ENCODE measurements around the gene CCDC191. TPM values are rescaled to one million over a fixed set of nuclear protein-coding genes. Genes with fewer than 3 reads are reported as not detected.
A peak's percentile ranks its signal among the peaks of the same experiment; 100 is the strongest.

CCDC191 gene
- total RNA-seq, 4 donors from 2014 or later = 3.3 to 25.6 (median 7.4) TPM

- TF ChIP-seq CTCF (IDR thresholded peaks at IDR 0.05) (peak in 2 of 6 experiments; percentile 9 to 16), POLR2A (IDR thresholded peaks at IDR 0.05) (no peak)
- H3K4me3 ChIP-seq = peak within 1 kb of the TSS; percentile 65 to 87 (median 86)
- H3K27ac ChIP-seq = peak within 1 kb of the TSS; percentile 57 to 84 (median 65)
- peaks cover 0 to 6% (median 0%) of the 10 kb centered on the region in 4 donors for H3K4me1 ChIP-seq
- DNase-seq = peak; percentile 53 to 94 (median 89)
- H3K36me3 ChIP-seq = peaks cover 0 to 10% (median 0%) of the 10 kb centered on the region in 3 donors
- H3K27me3 ChIP-seq = no peaks in the 10 kb centered on the region
- no peaks in the 10 kb centered on the region for H3K9me3 ChIP-seq
Observed at GRCh38 chr3:113947372-113948014, 108.8 kb downstream of the CCDC191 start, which contains the start of gene ZDHHC23. Gene ZDHHC23, plus strand, starts transcription at chr3:113948013. Its CDS starts 790 bp downstream, at chr3:113948803.

GRCh38 chr3:113946831-113947230 lies 109.5 kb downstream of the CCDC191 start:
- H3K27me3 ChIP-seq = no peaks in the 10 kb centered on the region
- H3K36me3 ChIP-seq = peaks cover 0 to 6% (median 0%) of the 10 kb centered on the region in 3 donors
- TF ChIP-seq CTCF (IDR thresholded peaks at IDR 0.05) (no peak), POLR2A (IDR thresholded peaks at IDR 0.05) (no peak)
- H3K4me3 ChIP-seq = peak overlapping the region in 2 of 4 donors; percentile 86 to 87
- no peak for DNase-seq
- peaks cover 0 to 6% (median 0%) of the 10 kb centered on the region in 4 donors for H3K4me1 ChIP-seq
- peak overlapping the region in 1 of 4 donors; percentile 57 for H3K27ac ChIP-seq
- H3K9me3 ChIP-seq = no peaks in the 10 kb centered on the region

- no peak for DNase-seq
- H3K36me3 ChIP-seq = peaks cover 0 to 7% (median 0%) of the 10 kb centered on the region in 3 donors
- no peaks in the 10 kb centered on the region for H3K27me3 ChIP-seq
- H3K27ac ChIP-seq = no peak overlapping the region
- H3K9me3 ChIP-seq = peaks cover 0 to 10% (median 3%) of the 10 kb centered on the region in 4 donors
- H3K4me1 ChIP-seq = no peaks in the 10 kb centered on the region
- TF ChIP-seq POLR2A (IDR thresholded peaks at IDR 0.05) = no peak
- TF ChIP-seq CTCF (IDR thresholded peaks at IDR 0.05) = no peak
- H3K4me3 ChIP-seq = no peak overlapping the region
Observed at GRCh38 chr3:113927556-113927955, 128.8 kb downstream of the CCDC191 start.

- TF ChIP-seq POLR2A (IDR thresholded peaks at IDR 0.05) = no peak
- TF ChIP-seq CTCF (IDR thresholded peaks at IDR 0.05) = no peak
- DNase-seq = no peak
- Histone ChIP-seq H3K4me1 (no peaks in the 10 kb centered on the region), H3K4me3 (no peak overlapping the region), H3K27ac (no peak overlapping the region), H3K36me3 (peaks cover 0 to 4% (median 0%) of the 10 kb centered on the region in 3 donors), H3K27me3 (no peaks in the 10 kb centered on the region), H3K9me3 (no peaks in the 10 kb centered on the region)
Observed at GRCh38 chr3:113914646-113915045, 141.7 kb downstream of the CCDC191 start.

Other genes with a start within 250 kb of the CCDC191 start
- 10 to 100 TPM; 20.6 to 48.0 (median 30.0) TPM for gene GRAMD1C, start 217.7 kb downstream of the CCDC191 start, total RNA-seq
- gene ZDHHC23, start 108.5 kb downstream of the CCDC191 start, total RNA-seq = 10 to 100 TPM; 15.7 to 27.2 (median 25.2) TPM
- gene QTRT2, start 211 bp upstream of the CCDC191 start, total RNA-seq = 10 to 100 TPM; 12.2 to 44.2 (median 26.2) TPM
- not detected for gene DRD3, start 122.5 kb upstream of the CCDC191 start, total RNA-seq
- gene ZNF80, start 181.1 kb upstream of the CCDC191 start, total RNA-seq = not detected
- gene TIGIT, start 237.5 kb upstream of the CCDC191 start, total RNA-seq = 1 to 10 TPM in 2 of 4 donors, under 1 TPM in 1, not detected in 1; 0.35 to 5.0 (median 2.5) TPM

All from Peyer's patch (tissue), 4 donors.